SK-N-SH (cell line): ENCODE data around the gene LENG1. TPM values are rescaled to one million over a fixed set of nuclear protein-coding genes. Genes with fewer than 3 reads are reported as not detected.

ENCODE experiments used
- CTCF ChIA-PET: fragments of 300-600, 350-600 bp; formaldehyde crosslinking; extraction: SDS; loops from one replicate; lab custom pipeline; 2021; lab: Yijun Ruan, JAX
- POLR2A ChIA-PET: fragments of 350-600 bp; sonication (Branson Sonifier 250); formaldehyde crosslinking; extraction: SDS; loops from one replicate; lab custom pipeline; 2020; ENCODE audit warnings: antibody characterized with exemption, inconsistent platforms; lab: Yijun Ruan, JAX
- DNase-seq: peaks from one replicate; pipeline ENCODE4 v3.0.0; 2012
- H2AFZ ChIP-seq: fragments of 200-600 bp; sonication (generic); 2 replicates; pipeline ENCODE4 v1.8.1; 2016; ENCODE audit warnings: antibody characterized with exemption, mild to moderate bottlenecking, low read depth
- H3F3A ChIP-seq: fragments of 200-600 bp; sonication (generic); replicated peaks from 2 replicates; pipeline ENCODE3; 2016; ENCODE audit warnings: antibody characterized with exemption, mild to moderate bottlenecking; ENCODE audit not compliant: insufficient read depth
- H3K27ac ChIP-seq, 2 experiments: fragments of 200-500 bp in 1 of 2; fragments of 200-600 bp in 1 of 2; sonication (Bioruptor generic) in 1 of 2; sonication (generic), shearing (Covaris generic) in 1 of 2; 2 replicates each; pipeline versions ENCODE4 v1.5.1 to v1.6.1; 2014 to 2016; ENCODE audit warnings: low read depth in 2 of 2, inconsistent platforms in 1 of 2, low read length in 1 of 2, mild to moderate bottlenecking in 1 of 2, mixed read lengths in 1 of 2
- H3K27me3 ChIP-seq: fragments of 200-600 bp; sonication (generic), shearing (Covaris generic); 2 replicates; pipeline ENCODE4 v1.6.1; 2016; ENCODE audit warnings: mixed run types; ENCODE audit not compliant: insufficient read depth
- H3K36me3 ChIP-seq, 2 experiments: fragments of 200-500 bp in 1 of 2; fragments of 200-600 bp in 1 of 2; sonication (Bioruptor generic) in 1 of 2; sonication (generic) in 1 of 2; replicated peaks in 1 of 2; 2 replicates each; pipeline versions ENCODE3 to v1.5.1; 2014 to 2016; ENCODE audit warnings: low read length in 1 of 2, mild to moderate bottlenecking in 1 of 2; ENCODE audit not compliant: insufficient read depth in 2 of 2, control insufficient read depth in 1 of 2
- H3K4me1 ChIP-seq, 2 experiments: fragments of 200-500 bp in 1 of 2; fragments of 200-600 bp in 1 of 2; sonication (Bioruptor generic) in 1 of 2; sonication (generic), shearing (Covaris generic) in 1 of 2; 2 replicates each; pipeline versions ENCODE4 v1.5.1 to v1.6.1; 2014 to 2016; ENCODE audit warnings: low read depth in 1 of 2, low read length in 1 of 2, mixed run types in 1 of 2; ENCODE audit not compliant: insufficient read depth in 2 of 2, control insufficient read depth in 1 of 2
- H3K4me2 ChIP-seq: fragments of 200-600 bp; sonication (generic), shearing (Covaris generic); 2 replicates; pipeline ENCODE4 v1.6.1; 2017; ENCODE audit warnings: mixed run types
- H3K4me3 ChIP-seq, 2 experiments: fragments of 200-500 bp in 1 of 2; fragments of 200-600 bp in 1 of 2; sonication (Bioruptor generic) in 1 of 2; sonication (generic), shearing (Covaris generic) in 1 of 2; 2 replicates each; pipeline versions ENCODE4 v1.5.1 to v1.8.1; 2014 to 2016; ENCODE audit warnings: low read depth in 2 of 2, inconsistent platforms in 1 of 2, low read length in 1 of 2, mild to moderate bottlenecking in 1 of 2, mixed read lengths in 1 of 2, moderate library complexity in 1 of 2
- H3K79me2 ChIP-seq: fragments of 200-600 bp; sonication (generic); 2 replicates; pipeline ENCODE4 v1.8.1; 2017; ENCODE audit warnings: mild to moderate bottlenecking; ENCODE audit not compliant: insufficient read depth
- H3K9ac ChIP-seq: fragments of 200-600 bp; sonication (generic); 2 replicates; pipeline ENCODE4 v1.6.1; 2017; ENCODE audit warnings: mixed run types
- H3K9me2 ChIP-seq: fragments of 200-600 bp; sonication (generic); 2 replicates; pipeline ENCODE4 v1.6.1; 2017; ENCODE audit warnings: mixed run types
- H3K9me3 ChIP-seq: fragments of 200-600 bp; sonication (generic); 2 replicates; pipeline ENCODE4 v1.6.1; 2017; ENCODE audit warnings: mixed run types, mild to moderate bottlenecking, moderate library complexity
- H4K20me1 ChIP-seq: fragments of 200-600 bp; sonication (generic); 2 replicates; pipeline ENCODE4 v1.6.1; 2017; ENCODE audit warnings: mild to moderate bottlenecking, mixed run types; ENCODE audit not compliant: insufficient read depth
- EP300 ChIP-seq, 2 experiments: IDR thresholded peaks; 2 replicates each; pipeline versions ENCODE4 v1.4.0 to v1.6.1; 2012; ENCODE audit warnings: borderline replicate concordance in 1 of 2, low read depth in 1 of 2, low read length in 1 of 2
- FOSL2 ChIP-seq: IDR thresholded peaks from 2 replicates; pipeline ENCODE4 v1.4.0; 2012; ENCODE audit warnings: low read depth, mild to moderate bottlenecking, moderate library complexity, borderline replicate concordance
- GATA2 ChIP-seq: sonication (generic); formaldehyde crosslinking; IDR thresholded peaks from 2 replicates; pipeline ENCODE4 v1.5.0; 2020; ENCODE audit warnings: mild to moderate bottlenecking, missing genetic modification reagents
- POLR2AphosphoS5 ChIP-seq: IDR thresholded peaks from 2 replicates; pipeline ENCODE4 v1.6.1; 2012; ENCODE audit warnings: low read depth, low read length
- RAD21 ChIP-seq: IDR thresholded peaks from 2 replicates; pipeline ENCODE4 v1.6.1; 2012; ENCODE audit warnings: mild to moderate bottlenecking, low read length
- RFX5 ChIP-seq: IDR thresholded peaks from 2 replicates; pipeline ENCODE4 v1.6.1; 2012; ENCODE audit warnings: mild to moderate bottlenecking, improper control_type of control experiment, low read length
- TCF12 ChIP-seq: IDR thresholded peaks from 2 replicates; pipeline ENCODE4 v1.4.0; 2012
- WGBS: methylation state at CpG from one replicate; pipeline ENCODE4 v1.1.6; 2017; ENCODE audit warnings: low lambda C conversion rate; 5-methylcytosine and 5-hydroxymethylcytosine counted together
- polyA plus RNA-seq, 3 experiments: library from polyadenylated mRNA; depleted of rRNA; stranded (reverse); fragments of >200 nt; gene quantifications; 2 replicates each; pipeline ENCODE4 v1.2.3, GENCODE V29; 2012
- TF ChIP-seq, protein P1 (sequence below): fragments of 150-350 bp; IDR thresholded peaks from 2 replicates; pipeline ENCODE4 v1.6.1; 2016; ENCODE audit warnings: mild to moderate bottlenecking, low read depth, low read length
- TF ChIP-seq, protein P2 (sequence below): fragments of 150-350 bp; IDR thresholded peaks from 2 replicates; pipeline ENCODE4 v1.6.1; 2017; ENCODE audit warnings: antibody characterized with exemption, low read length, low read depth, borderline replicate concordance
- TF ChIP-seq, protein P3 (sequence below): fragments of 200-600 bp; sonication (generic); IDR thresholded peaks from 2 replicates; pipeline ENCODE4 v1.6.1; 2017; ENCODE audit warnings: antibody characterized with exemption, mild to moderate bottlenecking, moderate library complexity
- TF ChIP-seq, protein P4 (sequence below): IDR thresholded peaks from 2 replicates; pipeline ENCODE4 v1.6.1; 2012; ENCODE audit warnings: mild to moderate bottlenecking, low read depth, low read length, moderate library complexity

The LENG1 gene
- polyA plus RNA-seq, 1 of the 3 experiments (the other 2 are of a cell fraction) = 11.4 TPM

DNA sequence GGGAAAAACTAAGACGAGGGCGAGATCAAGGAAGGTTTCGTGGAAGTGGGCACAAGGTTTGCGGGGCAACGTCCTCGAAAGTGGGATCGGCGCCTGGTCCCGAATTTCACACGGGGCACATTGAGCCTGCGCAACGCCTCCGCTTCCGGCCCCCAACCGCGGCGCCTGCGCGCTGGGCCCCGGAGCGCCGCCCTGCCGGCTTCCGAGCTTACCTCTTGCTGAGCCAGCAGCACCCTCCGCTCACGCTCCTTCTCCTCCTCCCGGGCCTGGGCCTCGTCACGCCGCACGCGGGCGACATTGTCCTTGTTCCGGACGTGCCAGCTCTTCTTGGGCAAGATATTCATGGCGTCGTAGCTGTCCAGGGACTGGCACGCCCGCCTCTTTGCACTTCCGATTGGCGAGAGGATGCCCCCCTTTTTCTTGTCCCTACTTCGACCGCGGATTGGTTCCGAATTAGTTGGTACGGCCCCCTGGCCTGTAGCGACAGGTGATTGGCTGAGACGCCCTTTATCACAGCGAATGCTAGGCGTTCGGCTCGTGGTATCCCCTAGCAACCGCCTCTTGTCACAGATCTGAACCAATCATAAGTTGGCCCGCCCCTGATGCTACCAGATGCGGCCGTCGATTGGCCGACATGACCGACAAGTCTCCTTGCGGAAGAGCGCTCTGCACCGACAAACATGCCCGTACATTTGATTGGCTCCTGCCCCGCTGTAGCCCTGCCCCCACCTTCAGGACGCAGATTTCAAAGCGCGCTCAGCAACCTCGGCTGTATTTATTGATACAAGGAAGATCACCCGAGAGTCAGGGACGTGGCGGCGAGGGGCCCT is at the start of gene LENG1 (continued):
- TF ChIP-seq, protein P1, sequence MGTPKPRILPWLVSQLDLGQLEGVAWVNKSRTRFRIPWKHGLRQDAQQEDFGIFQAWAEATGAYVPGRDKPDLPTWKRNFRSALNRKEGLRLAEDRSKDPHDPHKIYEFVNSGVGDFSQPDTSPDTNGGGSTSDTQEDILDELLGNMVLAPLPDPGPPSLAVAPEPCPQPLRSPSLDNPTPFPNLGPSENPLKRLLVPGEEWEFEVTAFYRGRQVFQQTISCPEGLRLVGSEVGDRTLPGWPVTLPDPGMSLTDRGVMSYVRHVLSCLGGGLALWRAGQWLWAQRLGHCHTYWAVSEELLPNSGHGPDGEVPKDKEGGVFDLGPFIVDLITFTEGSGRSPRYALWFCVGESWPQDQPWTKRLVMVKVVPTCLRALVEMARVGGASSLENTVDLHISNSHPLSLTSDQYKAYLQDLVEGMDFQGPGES = peak; percentile 81
- TF ChIP-seq, protein P2, sequence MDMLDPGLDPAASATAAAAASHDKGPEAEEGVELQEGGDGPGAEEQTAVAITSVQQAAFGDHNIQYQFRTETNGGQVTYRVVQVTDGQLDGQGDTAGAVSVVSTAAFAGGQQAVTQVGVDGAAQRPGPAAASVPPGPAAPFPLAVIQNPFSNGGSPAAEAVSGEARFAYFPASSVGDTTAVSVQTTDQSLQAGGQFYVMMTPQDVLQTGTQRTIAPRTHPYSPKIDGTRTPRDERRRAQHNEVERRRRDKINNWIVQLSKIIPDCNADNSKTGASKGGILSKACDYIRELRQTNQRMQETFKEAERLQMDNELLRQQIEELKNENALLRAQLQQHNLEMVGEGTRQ = no peak
- TF ChIP-seq RFX5 (peak; percentile 92), EP300 (IDR thresholded peaks at IDR 0.05; ENCODE audit: borderline replicate concordance in 1 of 2, low read depth in 1 of 2, low read length in 1 of 2) (no peak), RAD21 (no peak), FOSL2 (no peak), TCF12 (no peak)
- TF ChIP-seq, protein P3, sequence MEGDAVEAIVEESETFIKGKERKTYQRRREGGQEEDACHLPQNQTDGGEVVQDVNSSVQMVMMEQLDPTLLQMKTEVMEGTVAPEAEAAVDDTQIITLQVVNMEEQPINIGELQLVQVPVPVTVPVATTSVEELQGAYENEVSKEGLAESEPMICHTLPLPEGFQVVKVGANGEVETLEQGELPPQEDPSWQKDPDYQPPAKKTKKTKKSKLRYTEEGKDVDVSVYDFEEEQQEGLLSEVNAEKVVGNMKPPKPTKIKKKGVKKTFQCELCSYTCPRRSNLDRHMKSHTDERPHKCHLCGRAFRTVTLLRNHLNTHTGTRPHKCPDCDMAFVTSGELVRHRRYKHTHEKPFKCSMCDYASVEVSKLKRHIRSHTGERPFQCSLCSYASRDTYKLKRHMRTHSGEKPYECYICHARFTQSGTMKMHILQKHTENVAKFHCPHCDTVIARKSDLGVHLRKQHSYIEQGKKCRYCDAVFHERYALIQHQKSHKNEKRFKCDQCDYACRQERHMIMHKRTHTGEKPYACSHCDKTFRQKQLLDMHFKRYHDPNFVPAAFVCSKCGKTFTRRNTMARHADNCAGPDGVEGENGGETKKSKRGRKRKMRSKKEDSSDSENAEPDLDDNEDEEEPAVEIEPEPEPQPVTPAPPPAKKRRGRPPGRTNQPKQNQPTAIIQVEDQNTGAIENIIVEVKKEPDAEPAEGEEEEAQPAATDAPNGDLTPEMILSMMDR = peak; percentile 43

DNA sequence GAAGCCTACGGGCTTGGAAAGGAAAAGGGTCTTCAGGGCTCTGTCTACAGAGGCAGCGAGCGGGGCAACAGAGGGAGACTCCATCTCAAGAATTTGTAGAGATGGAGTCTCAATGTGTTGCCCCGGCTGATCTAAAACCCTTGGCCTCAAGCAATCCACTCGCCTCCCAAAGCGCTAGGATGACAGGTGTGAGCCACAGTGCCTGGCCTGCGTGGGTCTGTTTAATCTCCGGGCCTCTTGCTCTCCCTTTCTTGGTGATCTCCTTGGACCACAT is 49.2 kb upstream of the LENG1 start:
- TF ChIP-seq POLR2AphosphoS5 = 0 out of 2 replicates have a peak, but pooled peaks have one; percentile 9
- TF ChIP-seq, protein P4, sequence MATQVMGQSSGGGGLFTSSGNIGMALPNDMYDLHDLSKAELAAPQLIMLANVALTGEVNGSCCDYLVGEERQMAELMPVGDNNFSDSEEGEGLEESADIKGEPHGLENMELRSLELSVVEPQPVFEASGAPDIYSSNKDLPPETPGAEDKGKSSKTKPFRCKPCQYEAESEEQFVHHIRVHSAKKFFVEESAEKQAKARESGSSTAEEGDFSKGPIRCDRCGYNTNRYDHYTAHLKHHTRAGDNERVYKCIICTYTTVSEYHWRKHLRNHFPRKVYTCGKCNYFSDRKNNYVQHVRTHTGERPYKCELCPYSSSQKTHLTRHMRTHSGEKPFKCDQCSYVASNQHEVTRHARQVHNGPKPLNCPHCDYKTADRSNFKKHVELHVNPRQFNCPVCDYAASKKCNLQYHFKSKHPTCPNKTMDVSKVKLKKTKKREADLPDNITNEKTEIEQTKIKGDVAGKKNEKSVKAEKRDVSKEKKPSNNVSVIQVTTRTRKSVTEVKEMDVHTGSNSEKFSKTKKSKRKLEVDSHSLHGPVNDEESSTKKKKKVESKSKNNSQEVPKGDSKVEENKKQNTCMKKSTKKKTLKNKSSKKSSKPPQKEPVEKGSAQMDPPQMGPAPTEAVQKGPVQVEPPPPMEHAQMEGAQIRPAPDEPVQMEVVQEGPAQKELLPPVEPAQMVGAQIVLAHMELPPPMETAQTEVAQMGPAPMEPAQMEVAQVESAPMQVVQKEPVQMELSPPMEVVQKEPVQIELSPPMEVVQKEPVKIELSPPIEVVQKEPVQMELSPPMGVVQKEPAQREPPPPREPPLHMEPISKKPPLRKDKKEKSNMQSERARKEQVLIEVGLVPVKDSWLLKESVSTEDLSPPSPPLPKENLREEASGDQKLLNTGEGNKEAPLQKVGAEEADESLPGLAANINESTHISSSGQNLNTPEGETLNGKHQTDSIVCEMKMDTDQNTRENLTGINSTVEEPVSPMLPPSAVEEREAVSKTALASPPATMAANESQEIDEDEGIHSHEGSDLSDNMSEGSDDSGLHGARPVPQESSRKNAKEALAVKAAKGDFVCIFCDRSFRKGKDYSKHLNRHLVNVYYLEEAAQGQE = no peak
- TF ChIP-seq GATA2 (CRISPR knock-in tag) = no peak
- TF ChIP-seq, protein P3 = no peak
- no peak overlapping the region for H3K9ac ChIP-seq
- no peak overlapping the region for H2AFZ ChIP-seq
- H3K27ac ChIP-seq = peak overlapping the region; percentile 55 to 72; a peak in 2 of 4 replicates
- peaks cover 53% of the 10 kb centered on the region for H3K79me2 ChIP-seq
- WGBS = 75% methylated on average over 8 of the region's 8 CpGs
- H4K20me1 ChIP-seq = peaks cover 79% of the 10 kb centered on the region
- peaks cover 41 to 47% of the 10 kb centered on the region in 2 experiments for H3K36me3 ChIP-seq
- ChIA-PET POLR2A (interaction anchor here (0.6 to 4.5 kb wide), 2 partner anchors 8 to 358 kb away, joined by 5 to 27 read pairs; partner anchors contain the start of gene RPS9), CTCF (no interaction called here)
- H3F3A ChIP-seq = peaks cover 57% of the 10 kb centered on the region
- H3K9me2 ChIP-seq = no peaks in the 10 kb centered on the region
- no peaks in the 10 kb centered on the region for H3K9me3 ChIP-seq
- no peak overlapping the region for H3K4me3 ChIP-seq
- H3K4me2 ChIP-seq = peak overlapping the region; percentile 43; the same call in 1 of the 2 replicates
- peaks cover 30 to 44% of the 10 kb centered on the region in 2 experiments for H3K4me1 ChIP-seq
- no peak for DNase-seq
- no peaks in the 10 kb centered on the region for H3K27me3 ChIP-seq
